Measurements from ENCODE around the gene TBC1D2B.

DNA sequence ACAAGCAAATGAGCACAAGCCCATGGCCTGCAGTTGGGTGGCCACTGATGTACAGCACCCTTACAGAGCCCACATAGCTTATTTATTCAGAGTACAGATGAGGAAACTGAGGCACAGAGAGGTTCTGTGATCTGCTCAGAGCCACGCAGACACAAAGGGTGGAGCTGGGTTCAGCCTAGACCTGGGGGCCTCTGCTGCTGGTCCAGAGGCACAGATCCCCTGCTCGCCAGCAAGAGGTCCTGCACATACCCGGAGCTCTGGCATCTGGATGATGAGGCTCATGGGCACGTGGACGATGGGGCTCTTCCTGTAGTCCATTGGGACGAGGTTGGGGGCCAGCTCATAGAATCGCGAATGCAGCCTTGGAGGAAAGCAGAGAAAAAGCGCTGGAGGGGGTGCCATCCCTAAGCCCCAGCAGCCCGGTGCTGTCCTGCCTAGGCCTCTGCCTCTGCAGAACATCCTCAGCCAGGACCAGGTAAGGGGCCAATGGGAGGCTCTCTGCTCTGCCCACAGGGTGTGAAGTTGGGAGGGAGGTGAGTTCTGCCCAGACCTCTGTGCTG lies 33.5 kb upstream of the TBC1D2B start:
- TF ChIP-seq EP300 (IDR thresholded peaks at IDR 0.05) (no peak), POLR2A (IDR thresholded peaks at IDR 0.05) (no peak), POLR2AphosphoS5 (IDR thresholded peaks at IDR 0.05) (no peak)
- TF ChIP-seq, protein P1, sequence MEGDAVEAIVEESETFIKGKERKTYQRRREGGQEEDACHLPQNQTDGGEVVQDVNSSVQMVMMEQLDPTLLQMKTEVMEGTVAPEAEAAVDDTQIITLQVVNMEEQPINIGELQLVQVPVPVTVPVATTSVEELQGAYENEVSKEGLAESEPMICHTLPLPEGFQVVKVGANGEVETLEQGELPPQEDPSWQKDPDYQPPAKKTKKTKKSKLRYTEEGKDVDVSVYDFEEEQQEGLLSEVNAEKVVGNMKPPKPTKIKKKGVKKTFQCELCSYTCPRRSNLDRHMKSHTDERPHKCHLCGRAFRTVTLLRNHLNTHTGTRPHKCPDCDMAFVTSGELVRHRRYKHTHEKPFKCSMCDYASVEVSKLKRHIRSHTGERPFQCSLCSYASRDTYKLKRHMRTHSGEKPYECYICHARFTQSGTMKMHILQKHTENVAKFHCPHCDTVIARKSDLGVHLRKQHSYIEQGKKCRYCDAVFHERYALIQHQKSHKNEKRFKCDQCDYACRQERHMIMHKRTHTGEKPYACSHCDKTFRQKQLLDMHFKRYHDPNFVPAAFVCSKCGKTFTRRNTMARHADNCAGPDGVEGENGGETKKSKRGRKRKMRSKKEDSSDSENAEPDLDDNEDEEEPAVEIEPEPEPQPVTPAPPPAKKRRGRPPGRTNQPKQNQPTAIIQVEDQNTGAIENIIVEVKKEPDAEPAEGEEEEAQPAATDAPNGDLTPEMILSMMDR (IDR thresholded peaks at IDR 0.05) = no peak

All from upper lobe of left lung (tissue), 4 donors.